Measurements from ENCODE around the gene USF2.
"Not testable (repeated sequence)": the region's sequence is repeated elsewhere in the genome, so short reads cannot be mapped to it uniquely, and the experiment has no call there.

The USF2 gene, protein sequence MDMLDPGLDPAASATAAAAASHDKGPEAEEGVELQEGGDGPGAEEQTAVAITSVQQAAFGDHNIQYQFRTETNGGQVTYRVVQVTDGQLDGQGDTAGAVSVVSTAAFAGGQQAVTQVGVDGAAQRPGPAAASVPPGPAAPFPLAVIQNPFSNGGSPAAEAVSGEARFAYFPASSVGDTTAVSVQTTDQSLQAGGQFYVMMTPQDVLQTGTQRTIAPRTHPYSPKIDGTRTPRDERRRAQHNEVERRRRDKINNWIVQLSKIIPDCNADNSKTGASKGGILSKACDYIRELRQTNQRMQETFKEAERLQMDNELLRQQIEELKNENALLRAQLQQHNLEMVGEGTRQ

DNA sequence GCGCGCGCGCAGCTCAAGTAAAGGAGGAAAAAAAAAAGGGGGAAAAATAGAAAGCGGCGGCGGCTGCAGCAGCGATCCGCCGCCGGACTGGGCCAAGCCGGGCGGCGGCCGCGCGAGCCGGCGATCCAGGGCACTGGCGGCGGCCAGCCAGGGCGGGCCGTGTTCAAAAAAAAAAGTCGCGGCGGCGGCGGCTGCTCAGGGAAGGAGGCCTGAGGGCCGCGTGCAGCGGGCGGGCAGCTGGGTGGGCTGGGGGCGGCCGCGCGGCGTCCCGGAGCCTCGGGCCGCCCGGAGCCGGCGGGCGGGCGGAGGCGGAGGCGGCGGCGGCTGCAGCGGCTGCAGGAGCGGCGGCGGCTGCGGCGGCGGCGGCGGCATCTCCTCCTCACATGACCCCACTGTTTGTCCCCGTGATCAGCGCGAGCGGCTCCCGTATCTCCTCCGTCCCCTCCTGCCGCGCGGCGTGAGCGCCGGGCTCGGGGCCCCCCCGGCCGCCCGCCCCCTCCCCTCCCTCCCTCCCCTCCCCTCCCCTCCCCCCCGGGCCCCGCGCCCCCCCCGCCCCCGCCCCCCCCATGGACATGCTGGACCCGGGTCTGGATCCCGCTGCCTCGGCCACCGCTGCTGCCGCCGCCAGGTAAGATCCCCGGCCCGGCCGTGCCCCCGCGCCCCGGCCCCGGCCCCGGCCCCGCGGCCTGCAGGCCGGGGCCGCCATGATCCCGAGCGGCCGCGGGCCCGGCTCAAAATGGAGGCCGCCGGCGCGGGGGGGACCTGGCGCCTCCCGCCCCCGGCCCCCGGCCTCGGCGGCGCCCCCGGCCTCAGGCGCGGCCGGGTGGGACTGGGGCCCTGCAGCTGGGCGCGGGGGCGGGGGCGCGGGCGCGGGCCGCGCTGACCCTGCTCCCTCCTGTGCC is at the start of gene USF2:
TSS of gene USF2 (plus strand) at position 427 of the 902 bp plus-strand sequence. CDS start at position 567, 140 bp downstream.
- DNase-seq (ENCODE audit: low spot score) = peak; percentile 79

DNA sequence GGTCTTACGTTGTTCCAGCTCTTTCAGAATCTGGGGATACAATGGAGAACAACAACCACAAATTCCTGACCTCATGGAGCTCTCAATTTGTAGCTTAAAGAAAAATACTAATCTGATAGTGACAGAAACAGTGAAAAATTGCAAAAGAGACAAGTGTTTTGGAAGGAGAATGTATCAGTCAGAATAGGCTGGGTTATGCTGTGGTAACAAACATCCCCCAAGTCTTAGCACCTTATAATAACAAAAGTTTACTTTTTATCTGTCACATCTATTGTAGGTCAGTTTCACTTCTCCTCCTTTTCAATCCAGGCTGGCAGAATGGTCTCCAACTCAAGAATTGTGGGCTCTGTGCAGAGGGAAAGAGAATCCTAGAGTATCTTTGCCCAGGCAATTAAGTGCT is 49.8 kb upstream of the USF2 start:
- DNase-seq (ENCODE audit: low spot score) = no peak

DNA sequence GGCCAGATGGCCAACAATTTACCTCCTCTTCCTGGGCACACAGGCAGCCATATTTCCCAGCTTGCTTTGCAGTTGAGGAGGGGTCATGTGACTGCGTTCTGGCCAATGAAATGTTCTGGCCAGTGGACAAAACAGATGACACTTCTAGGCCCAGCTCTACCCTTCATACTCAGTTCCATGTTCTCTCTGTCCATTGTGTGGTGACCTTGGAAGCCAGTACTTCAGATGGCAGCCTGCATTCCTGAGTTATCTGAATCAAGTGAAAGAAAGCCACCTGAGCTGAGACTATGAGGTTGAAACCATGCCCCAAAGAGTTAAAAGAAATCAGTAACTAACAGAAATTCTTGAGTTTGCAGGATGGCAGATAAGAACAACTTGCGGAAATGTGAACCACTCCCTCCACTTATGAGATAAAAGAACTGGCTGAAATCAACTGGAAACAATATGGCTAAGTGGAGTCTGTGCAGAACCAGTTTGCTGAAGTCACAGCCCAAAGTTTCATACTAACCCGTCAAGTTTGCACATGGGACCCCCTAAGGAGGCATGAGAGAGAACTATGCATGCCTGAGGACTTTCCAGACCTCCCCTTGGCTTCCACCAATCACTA is 48.3 kb upstream of the USF2 start:
- no peak for DNase-seq (ENCODE audit: low spot score)

GRCh38 chr19:35220973-35221590 is 47.7 kb upstream of the USF2 start:
- DNase-seq (ENCODE audit: low spot score) = not testable (repeated sequence)

GRCh38 chr19:35222373-35223015 is 46.3 kb upstream of the USF2 start:
- DNase-seq (ENCODE audit: low spot score) = no peak

DNA sequence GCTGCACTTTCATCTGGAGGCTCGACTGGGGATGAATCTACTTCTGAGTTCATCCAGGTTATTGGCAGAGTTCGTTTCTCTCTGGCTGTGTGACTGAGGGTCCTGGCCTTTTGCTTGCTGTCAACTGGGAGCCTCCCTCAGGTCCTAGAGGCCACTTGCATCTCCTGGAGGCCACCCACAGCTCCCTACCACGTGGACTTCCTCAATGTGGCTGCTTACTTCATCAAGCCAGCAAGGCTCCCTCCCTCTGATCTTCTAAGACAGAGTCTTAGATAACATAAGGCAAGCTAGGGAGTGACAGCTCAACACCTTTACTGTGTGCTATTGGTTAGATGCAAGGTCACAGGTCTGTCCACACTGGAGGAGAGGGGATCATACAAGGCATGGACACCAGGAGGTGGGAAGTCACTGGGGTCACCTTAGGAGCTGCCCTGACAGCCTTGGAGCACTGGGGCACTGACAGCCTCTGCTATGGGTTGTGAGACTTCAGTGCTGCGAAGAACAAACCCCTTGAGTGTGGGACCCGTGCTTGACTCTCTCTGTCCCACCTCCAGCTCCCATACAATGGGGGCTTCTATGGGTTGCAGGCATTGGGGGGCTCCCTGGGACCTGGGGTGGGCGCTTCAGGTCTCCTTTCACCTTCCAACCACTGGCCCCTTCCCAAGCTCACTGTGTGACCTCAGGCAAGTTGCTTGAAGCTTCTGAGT is 45.5 kb upstream of the USF2 start:
- no peak for DNase-seq (ENCODE audit: low spot score)

- no peak for DNase-seq (ENCODE audit: low spot score)
Measured at GRCh38 chr19:35223862-35224505, 44.8 kb upstream of the USF2 start.

DNA sequence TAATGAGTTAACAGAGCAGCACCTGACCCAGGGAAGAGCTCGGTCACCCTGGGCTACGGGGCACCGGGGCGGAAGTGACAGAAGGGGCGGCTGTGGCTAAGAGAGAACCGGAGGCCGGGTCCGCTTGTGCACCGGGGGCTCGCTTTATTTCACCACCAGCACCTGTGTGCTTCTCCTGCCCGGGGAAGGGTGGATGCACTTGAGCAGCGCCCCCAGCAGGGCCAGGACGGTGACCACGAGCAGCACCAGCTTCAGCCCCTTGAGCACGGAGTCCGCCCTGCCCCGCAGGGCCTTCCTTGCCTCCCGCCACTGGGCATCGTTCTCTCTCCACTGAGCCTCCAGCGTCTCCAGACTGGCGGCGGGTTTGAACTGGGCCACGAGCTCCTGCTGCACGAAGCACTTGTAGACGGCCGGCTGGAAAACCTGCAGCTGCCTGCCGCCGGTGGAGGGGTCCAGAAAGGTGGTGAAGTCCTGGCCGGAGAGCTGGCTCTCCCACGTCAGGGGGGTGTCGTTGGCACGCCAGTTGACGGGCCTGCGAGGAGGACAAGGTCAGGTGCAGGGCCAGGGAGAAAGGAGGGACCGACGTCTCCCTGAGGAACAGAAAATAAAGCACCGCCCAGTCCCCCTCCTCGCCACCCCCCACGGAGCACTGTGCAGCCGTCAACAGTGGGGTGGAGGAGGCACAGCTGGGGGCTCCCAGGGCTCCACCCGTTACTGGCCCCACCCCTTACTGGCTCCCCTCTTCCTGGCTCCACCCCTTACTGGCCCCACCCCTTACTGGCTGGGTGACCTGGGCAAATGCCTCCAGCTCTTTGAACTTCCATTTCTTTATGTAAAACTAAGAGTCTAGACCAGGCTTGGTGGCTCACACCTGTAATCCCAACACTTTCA is 43.8 kb upstream of the USF2 start:
- DNase-seq (ENCODE audit: low spot score) = no peak

DNA sequence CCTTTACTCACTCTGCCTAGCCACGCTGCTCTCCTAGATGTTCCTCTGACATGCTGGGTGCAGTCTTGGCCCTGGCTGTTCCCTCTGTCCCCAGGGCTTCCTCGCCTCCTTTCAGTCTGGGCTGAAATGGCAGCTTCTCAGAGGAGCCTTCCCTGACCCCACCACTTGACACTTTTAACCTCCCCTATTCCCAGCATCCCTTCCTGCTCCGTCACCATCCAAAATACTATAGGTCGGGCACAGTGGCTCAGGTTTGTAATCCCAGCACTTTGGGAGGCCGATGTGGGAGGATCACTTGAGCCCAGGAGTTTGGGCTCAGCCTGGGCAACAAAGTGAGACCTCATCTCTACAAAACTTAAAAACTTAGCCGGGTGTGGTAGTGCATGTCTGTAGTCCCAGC is 42.8 kb upstream of the USF2 start:
- no peak for DNase-seq (ENCODE audit: low spot score)

DNA sequence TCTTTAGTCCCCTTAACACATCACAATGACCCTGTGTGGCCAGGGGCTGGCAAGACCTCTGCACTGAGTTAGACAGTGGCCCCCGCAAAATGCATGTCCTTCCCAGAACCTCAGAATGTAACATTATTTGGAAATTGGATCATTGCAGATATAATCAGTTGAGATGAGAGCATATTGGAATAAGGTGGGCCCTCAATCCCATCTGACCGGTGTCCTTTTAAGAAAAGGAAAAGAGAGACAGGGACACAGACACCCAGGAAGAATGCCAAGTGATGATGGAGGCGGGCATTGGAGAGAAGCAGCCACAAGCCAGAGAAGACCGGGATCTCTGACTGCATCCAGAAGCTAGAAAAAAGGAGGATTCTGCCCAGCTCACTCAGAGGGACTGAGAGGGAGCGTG is 42.0 kb upstream of the USF2 start:
- no peak for DNase-seq (ENCODE audit: low spot score)

DNA sequence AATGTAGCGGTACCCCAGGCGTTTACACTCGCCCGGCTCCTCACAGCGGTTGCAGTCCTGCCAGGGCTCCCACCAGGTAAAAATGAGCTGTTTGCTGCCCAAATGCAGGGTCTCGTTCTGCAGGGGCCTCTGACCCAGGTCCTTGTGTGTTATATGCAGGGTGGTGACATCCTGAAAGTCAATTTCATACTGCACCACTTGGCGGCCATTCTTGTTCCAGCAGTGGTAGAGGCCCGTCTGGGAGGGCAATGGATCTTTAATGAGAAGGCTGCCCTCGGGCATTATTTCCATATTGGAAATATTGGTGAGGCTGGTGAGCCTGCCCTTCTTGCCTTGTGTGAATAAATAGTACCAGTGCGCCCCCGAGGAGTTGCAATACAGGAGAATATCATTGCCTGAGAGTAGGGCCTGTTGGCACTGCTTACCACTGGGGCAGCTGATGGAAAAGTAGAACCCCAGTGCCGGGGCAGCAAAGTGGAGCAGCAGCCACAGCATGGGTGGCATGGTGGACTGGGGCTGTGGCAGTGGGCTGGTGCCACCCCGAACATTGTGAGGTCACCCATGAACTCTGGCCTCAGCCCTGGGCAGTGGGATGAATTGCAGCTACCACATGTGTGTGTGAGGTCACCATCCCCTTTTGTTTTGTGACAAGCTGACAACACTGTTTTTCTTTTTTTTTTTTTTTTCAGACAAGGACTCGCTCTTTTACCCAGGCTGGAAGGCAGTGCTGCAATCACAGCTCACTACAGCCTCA is 40.4 kb upstream of the USF2 start, which contains the start of gene FAM187B:
TSS of gene FAM187B (minus strand) at position 563 of the 754 bp plus-strand sequence. CDS start at position 504, 59 bp downstream.
- peak; percentile 75 for DNase-seq (ENCODE audit: low spot score)

DNA sequence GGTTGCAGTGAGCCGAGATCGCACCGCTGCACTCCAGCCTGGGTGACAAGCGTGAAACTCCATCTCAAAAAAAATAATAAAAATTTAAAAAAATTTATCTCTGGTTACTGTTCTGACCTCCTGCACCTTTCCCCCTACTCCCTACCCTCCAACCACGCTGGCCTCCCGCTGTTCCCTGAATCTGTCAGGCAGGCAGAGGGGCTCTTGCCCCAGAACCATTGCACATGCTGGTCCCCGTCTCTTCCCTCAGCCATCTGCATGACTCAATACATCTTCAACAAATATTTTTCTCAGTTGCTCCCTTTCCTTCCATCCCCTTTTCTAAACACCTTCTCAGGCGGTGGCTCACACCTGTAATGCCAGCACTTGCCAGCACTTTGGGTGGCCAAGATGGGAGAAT is 39.2 kb upstream of the USF2 start:
- DNase-seq (ENCODE audit: low spot score) = no peak

- no peak for DNase-seq (ENCODE audit: low spot score)
Measured at GRCh38 chr19:35231956-35232645, 36.7 kb upstream of the USF2 start.

GRCh38 chr19:35232912-35233311 is 35.9 kb upstream of the USF2 start:
- no peak for DNase-seq (ENCODE audit: low spot score)

GRCh38 chr19:35236638-35237400 is 31.9 kb upstream of the USF2 start:
- DNase-seq (ENCODE audit: low spot score) = no peak

DNA sequence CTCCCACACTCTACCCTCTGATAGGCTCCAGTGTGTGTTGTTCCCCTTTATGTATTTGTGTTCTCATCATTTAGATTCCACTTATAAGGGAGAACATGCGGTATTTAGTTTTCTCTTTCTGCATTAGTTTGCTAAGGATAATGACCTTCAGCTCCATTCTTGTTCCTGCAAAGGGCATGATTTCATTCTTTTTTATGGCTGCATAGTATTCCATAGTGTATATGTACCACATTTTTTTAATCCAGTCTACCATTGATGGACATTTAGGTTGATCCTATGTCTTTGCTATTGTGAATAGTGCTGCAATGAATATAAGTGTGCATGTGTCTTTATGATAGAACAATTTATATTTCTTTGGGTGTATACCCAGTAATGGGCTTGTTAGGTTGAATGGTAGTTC is 29.2 kb upstream of the USF2 start:
- not testable (repeated sequence) for DNase-seq (ENCODE audit: low spot score)

- no peak for DNase-seq (ENCODE audit: low spot score)
Measured at GRCh38 chr19:35240327-35240726, 28.4 kb upstream of the USF2 start.

Measured in globus pallidus (tissue), 1 donor.